Measurements from ENCODE around the gene CLSTN2.

CLSTN2 gene

DNA sequence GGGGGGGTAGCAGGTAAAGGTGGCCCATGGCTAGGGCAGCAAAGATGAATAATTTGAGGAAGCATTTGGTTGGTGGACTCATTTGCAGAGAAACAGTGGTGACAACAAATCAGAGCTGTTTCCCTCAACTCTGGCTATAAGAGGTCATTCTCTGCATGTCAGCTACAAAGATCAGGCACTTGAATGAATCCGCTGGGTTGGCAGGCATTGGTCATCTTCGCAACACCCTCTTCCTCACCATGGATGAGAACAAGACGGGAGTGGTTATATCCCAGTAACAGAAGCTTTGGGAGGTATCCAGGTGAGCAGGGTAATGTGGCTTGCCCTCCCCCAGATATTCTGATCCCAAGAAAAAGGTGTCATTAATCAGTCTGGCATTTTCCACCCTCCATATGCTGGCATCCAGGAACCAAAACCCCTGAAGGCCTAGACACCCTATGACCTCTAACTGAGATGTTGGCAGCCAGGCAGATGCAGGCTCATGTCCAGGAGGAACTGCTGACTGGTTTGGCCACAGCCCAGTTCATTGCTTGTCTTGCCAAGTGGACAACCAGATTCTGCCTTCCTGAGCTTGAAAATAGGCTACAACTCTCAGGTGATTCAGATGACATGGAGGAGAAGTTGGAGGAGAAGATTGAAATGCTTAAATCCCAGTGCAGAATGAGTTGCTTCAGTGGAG lies 634.0 kb downstream of the CLSTN2 start:
- no peak overlapping the region for H2BK12ac ChIP-seq (ENCODE audit: low read length)
- H3K36me3 ChIP-seq (ENCODE audit: control insufficient read depth in 1 of 2, insufficient read depth in 2 of 2, low read length in 2 of 2) = peaks cover under 1 to 9% of the 10 kb centered on the region in 2 experiments
- DNase-seq = no peak
- no peak overlapping the region for H4K8ac ChIP-seq (ENCODE audit: low read depth, low read length)
- no peak overlapping the region for H2BK120ac ChIP-seq (ENCODE audit: insufficient read depth, low read length, poor library complexity)
- no peak overlapping the region for H3K14ac ChIP-seq (ENCODE audit: low read length)
- no peak overlapping the region for H2AFZ ChIP-seq (ENCODE audit: insufficient read depth, low read length, poor library complexity)
- H3K27ac ChIP-seq (ENCODE audit: low read depth, low read length) = no peak overlapping the region
- no peak overlapping the region for H3K4me2 ChIP-seq (ENCODE audit: low read length)
- H3K4me3 ChIP-seq (ENCODE audit: low read depth, low read length) = no peak overlapping the region
- no peaks in the 10 kb centered on the region for H3K9me3 ChIP-seq (ENCODE audit: insufficient read depth, low read depth, low read length)
- H2BK5ac ChIP-seq (ENCODE audit: low read depth, low read length, poor library complexity) = no peak overlapping the region
- no peak overlapping the region for H3K9ac ChIP-seq (ENCODE audit: low read length)
- H3K23ac ChIP-seq (ENCODE audit: low read length) = no peak overlapping the region
- no CpG with 5 or more reads among the region's 3 CpGs for WGBS (ENCODE audit: extremely low coverage, insufficient coverage, insufficient read length)
- H3K4me1 ChIP-seq (ENCODE audit: control insufficient read depth in 1 of 2, insufficient read depth in 2 of 2, low read length in 2 of 2) = no peaks in the 10 kb centered on the region
- no peak overlapping the region for H3K4ac ChIP-seq (ENCODE audit: low read depth, low read length)
- no peaks in the 10 kb centered on the region for H3K27me3 ChIP-seq (ENCODE audit: insufficient read depth, low read length)
- H3K79me1 ChIP-seq (ENCODE audit: low read length) = no peaks in the 10 kb centered on the region
- no peak overlapping the region for H4K91ac ChIP-seq (ENCODE audit: low read depth, low read length)
- H2AK5ac ChIP-seq (ENCODE audit: low read length) = no peak overlapping the region
- H4K12ac ChIP-seq (ENCODE audit: low read depth, low read length) = no peak overlapping the region
- H3K79me2 ChIP-seq (ENCODE audit: control insufficient read depth, insufficient read depth, low read length, poor library complexity) = no peaks in the 10 kb centered on the region
- H3K18ac ChIP-seq (ENCODE audit: low read length) = no peak overlapping the region

GRCh38 chr3:140570602-140571001 lies 635.6 kb downstream of the CLSTN2 start:
- Histone ChIP-seq H4K91ac (ENCODE audit: low read depth, low read length) (no peak overlapping the region), H3K9me3 (ENCODE audit: insufficient read depth, low read depth, low read length) (no peaks in the 10 kb centered on the region), H3K23ac (ENCODE audit: low read length) (no peak overlapping the region), H4K12ac (ENCODE audit: low read depth, low read length) (no peak overlapping the region), H3K14ac (ENCODE audit: low read length) (no peak overlapping the region), H2BK120ac (ENCODE audit: insufficient read depth, low read length, poor library complexity) (no peak overlapping the region), H3K27ac (ENCODE audit: low read depth, low read length) (no peak overlapping the region), H3K79me1 (ENCODE audit: low read length) (no peaks in the 10 kb centered on the region), H3K9ac (ENCODE audit: low read length) (no peak overlapping the region), H2BK12ac (ENCODE audit: low read length) (no peak overlapping the region), H3K18ac (ENCODE audit: low read length) (no peak overlapping the region), H3K36me3 (ENCODE audit: control insufficient read depth in 1 of 2, insufficient read depth in 2 of 2, low read length in 2 of 2) (peaks cover 0 to 9% of the 10 kb centered on the region in 2 experiments), H3K27me3 (ENCODE audit: insufficient read depth, low read length) (no peaks in the 10 kb centered on the region), H3K4me1 (ENCODE audit: control insufficient read depth in 1 of 2, insufficient read depth in 2 of 2, low read length in 2 of 2) (no peaks in the 10 kb centered on the region), H2AFZ (ENCODE audit: insufficient read depth, low read length, poor library complexity) (no peak overlapping the region), H4K8ac (ENCODE audit: low read depth, low read length) (no peak overlapping the region), H3K4me3 (ENCODE audit: low read depth, low read length) (no peak overlapping the region), H3K4me2 (ENCODE audit: low read length) (no peak overlapping the region), H2AK5ac (ENCODE audit: low read length) (no peak overlapping the region), H3K79me2 (ENCODE audit: control insufficient read depth, insufficient read depth, low read length, poor library complexity) (no peaks in the 10 kb centered on the region), H3K4ac (ENCODE audit: low read depth, low read length) (no peak overlapping the region), H2BK5ac (ENCODE audit: low read depth, low read length, poor library complexity) (no peak overlapping the region)
- no CpG with 5 or more reads among the region's 3 CpGs for WGBS (ENCODE audit: extremely low coverage, insufficient coverage, insufficient read length)
- no peak for DNase-seq

- Histone ChIP-seq H3K18ac (ENCODE audit: low read length) (no peak overlapping the region), H2AFZ (ENCODE audit: insufficient read depth, low read length, poor library complexity) (no peak overlapping the region), H2BK12ac (ENCODE audit: low read length) (no peak overlapping the region), H3K4me2 (ENCODE audit: low read length) (no peak overlapping the region), H3K36me3 (ENCODE audit: control insufficient read depth in 1 of 2, insufficient read depth in 2 of 2, low read length in 2 of 2) (peaks cover 0 to 3% of the 10 kb centered on the region in 2 experiments), H4K8ac (ENCODE audit: low read depth, low read length) (no peak overlapping the region), H3K27ac (ENCODE audit: low read depth, low read length) (no peak overlapping the region), H3K14ac (ENCODE audit: low read length) (no peak overlapping the region), H3K79me2 (ENCODE audit: control insufficient read depth, insufficient read depth, low read length, poor library complexity) (no peaks in the 10 kb centered on the region), H4K91ac (ENCODE audit: low read depth, low read length) (no peak overlapping the region), H3K4ac (ENCODE audit: low read depth, low read length) (no peak overlapping the region), H3K4me3 (ENCODE audit: low read depth, low read length) (no peak overlapping the region), H3K79me1 (ENCODE audit: low read length) (no peaks in the 10 kb centered on the region), H4K12ac (ENCODE audit: low read depth, low read length) (no peak overlapping the region), H3K4me1 (ENCODE audit: control insufficient read depth in 1 of 2, insufficient read depth in 2 of 2, low read length in 2 of 2) (no peaks in the 10 kb centered on the region), H3K9ac (ENCODE audit: low read length) (no peak overlapping the region), H3K27me3 (ENCODE audit: insufficient read depth, low read length) (no peaks in the 10 kb centered on the region), H3K23ac (ENCODE audit: low read length) (no peak overlapping the region), H2BK5ac (ENCODE audit: low read depth, low read length, poor library complexity) (no peak overlapping the region), H2AK5ac (ENCODE audit: low read length) (no peak overlapping the region), H2BK120ac (ENCODE audit: insufficient read depth, low read length, poor library complexity) (no peak overlapping the region), H3K9me3 (ENCODE audit: insufficient read depth, low read depth, low read length) (no peaks in the 10 kb centered on the region)
- no CpG with 5 or more reads among the region's 1 CpG for WGBS (ENCODE audit: extremely low coverage, insufficient coverage, insufficient read length)
- no peak for DNase-seq
These were observed 636.9 kb downstream of the CLSTN2 start for GRCh38 chr3:140571836-140572235.

DNA sequence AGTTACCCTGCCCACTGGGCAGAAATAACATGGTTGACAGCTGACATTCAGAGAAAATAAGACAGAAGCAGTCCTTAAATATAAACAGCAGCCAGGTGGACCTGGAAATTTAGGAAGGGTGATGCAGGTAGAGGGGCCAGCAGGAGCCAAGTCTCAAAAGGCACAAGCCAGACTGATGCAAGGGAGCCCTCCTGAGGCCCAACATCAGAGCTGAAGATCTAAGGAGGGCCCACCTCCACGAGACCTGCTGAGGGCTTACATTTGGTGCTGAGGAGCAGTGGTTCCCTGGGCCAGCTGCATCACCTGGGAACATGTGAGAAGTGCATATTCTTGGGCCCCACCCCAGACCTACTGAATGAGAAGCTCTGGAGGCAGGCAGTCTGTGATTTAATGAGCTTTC lies 637.3 kb downstream of the CLSTN2 start:
- no peaks in the 10 kb centered on the region for H3K79me2 ChIP-seq (ENCODE audit: control insufficient read depth, insufficient read depth, low read length, poor library complexity)
- H2BK5ac ChIP-seq (ENCODE audit: low read depth, low read length, poor library complexity) = no peak overlapping the region
- H3K4me3 ChIP-seq (ENCODE audit: low read depth, low read length) = no peak overlapping the region
- H3K36me3 ChIP-seq (ENCODE audit: control insufficient read depth in 1 of 2, insufficient read depth in 2 of 2, low read length in 2 of 2) = no peaks in the 10 kb centered on the region
- no peak overlapping the region for H3K27ac ChIP-seq (ENCODE audit: low read depth, low read length)
- H2AK5ac ChIP-seq (ENCODE audit: low read length) = no peak overlapping the region
- no peak overlapping the region for H3K18ac ChIP-seq (ENCODE audit: low read length)
- no peak overlapping the region for H3K9ac ChIP-seq (ENCODE audit: low read length)
- H3K23ac ChIP-seq (ENCODE audit: low read length) = no peak overlapping the region
- H3K4me1 ChIP-seq (ENCODE audit: control insufficient read depth in 1 of 2, insufficient read depth in 2 of 2, low read length in 2 of 2) = no peaks in the 10 kb centered on the region
- no peak overlapping the region for H2BK12ac ChIP-seq (ENCODE audit: low read length)
- no peak overlapping the region for H2AFZ ChIP-seq (ENCODE audit: insufficient read depth, low read length, poor library complexity)
- H3K14ac ChIP-seq (ENCODE audit: low read length) = no peak overlapping the region
- WGBS (ENCODE audit: extremely low coverage, insufficient coverage, insufficient read length) = no CpG with 5 or more reads among the region's 1 CpG
- no peak overlapping the region for H4K12ac ChIP-seq (ENCODE audit: low read depth, low read length)
- H4K8ac ChIP-seq (ENCODE audit: low read depth, low read length) = no peak overlapping the region
- no peak for DNase-seq
- H2BK120ac ChIP-seq (ENCODE audit: insufficient read depth, low read length, poor library complexity) = no peak overlapping the region
- no peak overlapping the region for H3K4ac ChIP-seq (ENCODE audit: low read depth, low read length)
- H3K9me3 ChIP-seq (ENCODE audit: insufficient read depth, low read depth, low read length) = no peaks in the 10 kb centered on the region
- H3K79me1 ChIP-seq (ENCODE audit: low read length) = no peaks in the 10 kb centered on the region
- no peak overlapping the region for H4K91ac ChIP-seq (ENCODE audit: low read depth, low read length)
- H3K4me2 ChIP-seq (ENCODE audit: low read length) = no peak overlapping the region
- H3K27me3 ChIP-seq (ENCODE audit: insufficient read depth, low read length) = no peaks in the 10 kb centered on the region
